Central memory CD4-positive, alpha-beta T cell (primary cell): ENCODE data around the gene EXOC3L4.

Experiments used
- DNase-seq: peaks from one replicate; pipeline ENCODE4 v3.0.0; 2022

The EXOC3L4 gene

DNA sequence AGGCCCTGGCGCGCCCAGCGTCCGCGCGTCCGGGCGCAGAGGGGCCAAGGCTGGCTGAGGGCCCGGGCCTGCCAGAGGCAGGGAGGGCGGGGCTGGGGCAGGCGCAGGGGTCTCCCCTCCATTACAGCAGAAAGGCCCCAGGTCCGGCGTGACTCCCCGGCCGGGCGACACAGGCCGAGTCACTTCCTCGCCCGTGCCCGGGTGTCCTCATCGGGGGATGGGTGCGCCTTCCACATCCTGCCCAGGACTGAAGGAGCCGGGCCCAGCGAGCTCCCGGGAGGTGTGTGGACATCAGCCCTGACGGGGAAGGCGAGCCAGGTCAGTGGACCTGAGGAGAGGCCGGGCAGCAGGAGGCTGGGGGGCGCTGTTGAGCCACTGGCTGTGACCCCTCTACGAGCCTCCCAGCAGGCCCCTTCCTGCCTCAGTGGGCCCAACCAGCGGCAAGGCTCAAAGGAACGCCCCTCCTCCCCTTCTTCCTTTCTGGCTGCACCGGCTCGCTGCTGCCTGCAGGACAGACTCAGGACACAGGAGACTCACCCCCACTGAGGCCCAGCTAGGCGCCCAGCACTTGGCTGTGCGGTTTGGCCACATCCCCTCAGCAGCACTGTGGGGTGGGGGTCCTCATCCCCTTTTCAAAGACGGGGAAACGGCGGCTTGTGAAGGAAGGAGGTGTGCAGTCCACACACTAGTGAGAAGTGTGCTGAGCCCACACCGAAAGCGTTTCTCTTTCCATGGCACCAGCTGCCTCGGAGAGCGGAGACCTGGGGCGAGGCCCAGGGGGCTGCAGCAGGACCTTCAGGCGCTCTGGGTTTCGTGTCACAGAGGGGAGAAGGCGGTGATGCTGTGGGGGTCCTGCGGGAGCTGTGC is 29.3 kb downstream of the EXOC3L4 start:
- no peak for DNase-seq

- DNase-seq, result no peak
Observed at GRCh38 chr14:103124501-103125001, 30.0 kb downstream of the EXOC3L4 start.

DNA sequence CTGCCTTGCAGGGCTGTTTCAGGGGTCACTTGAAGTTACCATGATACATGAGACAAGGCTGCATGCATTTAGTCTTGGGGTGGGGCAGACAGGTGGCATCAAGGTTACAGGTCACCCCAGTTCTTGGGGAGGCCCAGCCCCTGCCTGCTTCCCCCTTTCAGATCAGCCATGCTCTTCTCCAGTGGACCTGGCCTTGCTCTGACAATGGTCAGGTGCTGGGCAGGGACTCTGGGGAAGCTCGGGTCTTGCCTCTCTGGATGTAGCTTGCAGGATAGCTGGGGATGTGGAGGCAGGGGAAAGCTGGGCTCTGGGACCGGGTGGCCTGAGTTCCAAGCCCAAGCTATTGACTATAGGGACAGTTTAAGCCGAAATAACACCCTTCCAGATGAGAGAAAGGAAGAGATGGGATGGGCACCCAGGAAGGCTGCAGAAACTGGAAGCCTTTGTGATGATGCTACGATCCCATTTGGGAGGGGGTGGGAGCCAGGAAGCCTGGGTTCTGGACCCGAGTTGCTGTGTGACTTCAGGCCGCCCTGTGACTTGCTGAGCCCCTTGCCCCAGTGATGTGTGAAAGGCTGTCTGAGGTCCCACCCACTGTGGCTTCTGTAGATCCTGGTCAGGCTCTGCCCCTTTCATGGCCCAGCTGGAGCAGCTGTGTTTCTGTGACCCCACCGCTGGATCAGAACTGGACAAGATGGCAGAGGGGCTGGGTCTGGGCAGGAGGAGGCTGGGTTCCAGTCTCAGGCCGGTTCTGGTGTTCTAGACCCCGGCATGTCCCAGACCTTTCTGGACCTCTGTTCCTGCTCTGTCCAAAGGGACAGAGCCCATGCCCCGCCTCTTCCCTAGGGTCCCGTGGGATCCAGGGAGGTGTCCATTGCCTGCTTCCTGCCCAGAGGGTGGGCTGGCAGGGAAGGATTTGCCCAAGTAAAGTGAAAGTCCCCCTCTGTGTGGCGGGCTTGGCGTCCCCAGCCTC is 30.9 kb downstream of the EXOC3L4 start:
- no peak for DNase-seq

DNA sequence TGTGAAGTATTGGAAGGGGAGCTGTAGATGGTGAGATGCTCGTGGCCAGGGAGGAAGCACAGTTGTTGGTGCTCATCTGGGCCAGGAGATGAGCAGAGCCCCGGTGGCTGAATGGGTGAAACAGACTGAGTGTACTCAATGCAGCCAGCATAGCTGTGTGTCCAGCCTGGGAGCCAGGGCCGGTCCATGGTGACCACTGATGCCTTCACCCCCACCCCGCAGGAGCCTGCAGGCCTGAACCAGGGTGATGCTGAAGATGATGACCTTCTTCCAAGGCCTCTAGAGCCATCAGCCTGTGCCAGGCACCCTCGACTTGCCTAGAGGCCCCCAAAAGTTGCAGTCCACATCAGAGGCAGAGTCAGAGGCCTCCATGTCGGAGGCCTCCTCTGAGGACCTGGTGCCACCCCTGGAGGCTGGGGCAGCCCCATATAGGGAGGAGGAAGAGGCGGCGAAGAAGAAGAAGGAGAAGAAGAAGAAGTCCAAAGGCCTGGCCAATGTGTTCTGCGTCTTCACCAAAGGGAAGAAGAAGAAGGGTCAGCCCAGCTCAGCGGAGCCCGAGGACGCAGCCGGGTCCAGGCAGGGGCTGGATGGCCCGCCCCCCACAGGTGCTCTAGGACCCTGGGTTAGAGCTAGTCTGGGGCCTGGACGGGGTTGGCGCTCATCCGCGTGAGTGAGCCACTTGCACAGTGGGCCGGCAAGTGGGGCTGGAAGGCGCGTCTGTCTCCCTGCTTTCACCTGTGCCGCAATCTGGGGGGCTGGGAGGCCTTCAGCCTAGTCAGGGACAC is 31.8 kb downstream of the EXOC3L4 start:
- no peak for DNase-seq

DNA sequence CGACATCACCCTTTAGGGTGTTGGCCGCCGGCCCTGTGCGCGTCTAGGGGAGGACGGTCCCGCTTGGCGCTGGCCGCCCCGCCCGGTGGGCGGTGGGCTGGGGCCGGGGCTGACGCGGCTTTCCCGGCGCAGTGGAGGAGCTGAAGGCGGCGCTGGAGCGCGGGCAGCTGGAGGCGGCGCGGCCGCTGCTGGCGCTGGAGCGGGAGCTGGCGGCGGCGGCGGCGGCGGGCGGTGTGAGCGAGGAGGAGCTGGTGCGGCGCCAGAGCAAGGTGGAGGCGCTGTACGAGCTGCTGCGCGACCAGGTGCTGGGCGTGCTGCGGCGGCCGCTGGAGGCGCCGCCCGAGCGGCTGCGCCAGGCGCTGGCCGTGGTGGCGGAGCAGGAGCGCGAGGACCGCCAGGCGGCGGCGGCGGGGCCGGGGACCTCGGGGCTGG is 32.4 kb downstream of the EXOC3L4 start:
- no peak for DNase-seq

GRCh38 chr14:103127356-103127755 is 32.8 kb downstream of the EXOC3L4 start:
- DNase-seq, result no peak

DNA sequence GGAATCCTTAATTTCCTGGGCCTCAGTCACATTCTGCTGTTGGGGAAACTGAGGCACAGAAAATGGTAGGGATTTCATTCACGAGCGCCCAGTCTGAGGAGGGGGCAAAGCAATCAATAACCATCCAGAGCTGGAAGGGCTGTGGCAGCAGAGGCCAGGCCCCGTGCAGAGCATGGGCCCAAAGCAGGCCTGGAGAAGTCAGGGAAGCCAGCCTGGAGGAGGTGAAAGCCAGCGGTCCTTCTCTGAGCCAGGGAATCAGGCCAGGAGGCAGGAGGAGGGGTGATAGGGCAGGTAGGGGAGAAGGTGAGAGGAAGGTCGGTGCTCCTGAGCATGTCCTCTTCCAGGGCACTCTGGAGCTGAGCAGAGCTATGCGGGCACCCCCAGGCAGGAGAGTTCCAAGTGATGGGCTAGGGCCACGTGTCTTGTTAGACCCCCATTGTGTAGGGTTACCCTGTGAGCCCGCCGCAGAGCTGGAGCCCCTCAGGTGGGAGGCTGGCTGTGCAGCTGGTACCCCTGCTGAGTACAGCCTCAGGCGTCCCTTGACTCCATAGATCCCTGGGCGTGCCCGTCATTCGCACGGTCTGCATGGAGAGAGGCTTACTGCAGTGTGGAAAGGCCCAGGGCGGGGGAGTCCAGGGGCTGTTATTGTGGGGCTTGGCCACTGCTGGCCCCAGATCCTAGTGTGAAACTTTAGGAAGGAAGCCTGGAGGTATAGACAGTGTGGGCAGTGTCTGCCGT is 33.5 kb downstream of the EXOC3L4 start:
- DNase-seq, result no peak

DNA sequence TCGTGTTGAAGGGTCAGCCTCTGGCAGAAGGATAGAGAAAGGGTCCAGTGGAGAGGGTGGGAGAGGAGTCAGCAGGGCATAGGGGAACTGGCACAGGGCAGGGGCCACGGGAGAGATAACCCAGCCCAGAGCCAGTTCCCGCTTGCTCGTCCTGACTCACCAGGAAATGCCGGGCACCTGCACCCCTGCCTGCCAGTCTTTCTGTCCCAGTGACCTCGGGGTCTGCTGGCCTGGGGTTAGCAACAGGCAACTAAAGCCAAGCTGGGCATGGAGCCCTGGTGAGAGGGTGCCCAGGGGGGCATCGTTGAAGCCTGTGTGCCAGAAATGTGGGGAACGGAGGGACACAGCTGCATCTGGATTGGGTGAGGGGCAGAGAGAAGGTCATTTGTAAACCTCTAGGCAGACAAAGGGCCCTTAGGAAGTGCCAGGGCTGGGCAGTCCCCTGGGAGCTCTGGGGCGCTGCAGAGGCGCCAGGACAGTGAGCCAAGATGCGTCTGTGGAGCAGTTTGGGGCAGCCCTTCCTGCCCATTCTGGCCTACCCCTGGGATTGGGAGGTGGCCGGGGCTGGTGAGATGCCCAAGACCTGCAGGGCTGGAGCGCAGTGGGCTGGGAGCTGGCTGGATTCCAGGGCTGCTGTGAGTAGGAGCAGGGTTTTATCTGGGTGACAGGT is 34.2 kb downstream of the EXOC3L4 start:
- no peak for DNase-seq

DNA sequence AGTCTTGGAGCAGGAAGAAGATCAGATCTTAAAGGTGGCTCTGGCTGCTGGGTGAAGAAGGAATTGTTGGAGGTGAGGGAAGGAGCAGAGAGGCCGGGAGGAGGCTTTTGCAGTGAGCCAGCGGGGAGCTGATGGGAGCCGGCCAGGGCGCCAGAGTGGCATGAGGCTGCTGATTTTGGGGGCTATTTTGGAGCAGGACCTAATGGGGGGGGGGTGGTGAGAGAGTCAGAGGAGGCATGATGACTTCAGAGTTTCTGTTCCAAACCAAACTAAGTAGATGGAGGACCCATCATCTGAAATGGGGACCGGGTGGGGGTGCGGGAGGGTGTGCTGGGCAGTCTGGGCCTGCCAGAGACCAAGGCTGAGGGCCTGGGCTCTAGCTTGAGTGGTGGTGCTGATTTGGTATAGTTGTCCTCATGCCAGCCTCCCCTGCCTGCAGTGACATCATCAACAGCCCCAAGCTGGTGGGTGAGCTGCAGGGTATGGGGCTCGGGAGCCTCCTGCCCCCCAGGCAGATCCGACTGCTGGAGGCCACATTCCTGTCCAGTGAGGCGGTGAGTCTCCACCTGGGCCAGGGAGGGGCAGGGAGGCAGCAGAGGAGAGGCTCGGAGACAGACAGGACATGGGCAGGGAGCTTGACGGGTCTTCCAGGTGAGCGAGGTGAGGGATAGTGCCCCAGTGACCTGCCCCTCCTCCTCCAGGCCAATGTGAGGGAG is 34.9 kb downstream of the EXOC3L4 start:
- DNase-seq, result no peak

DNA sequence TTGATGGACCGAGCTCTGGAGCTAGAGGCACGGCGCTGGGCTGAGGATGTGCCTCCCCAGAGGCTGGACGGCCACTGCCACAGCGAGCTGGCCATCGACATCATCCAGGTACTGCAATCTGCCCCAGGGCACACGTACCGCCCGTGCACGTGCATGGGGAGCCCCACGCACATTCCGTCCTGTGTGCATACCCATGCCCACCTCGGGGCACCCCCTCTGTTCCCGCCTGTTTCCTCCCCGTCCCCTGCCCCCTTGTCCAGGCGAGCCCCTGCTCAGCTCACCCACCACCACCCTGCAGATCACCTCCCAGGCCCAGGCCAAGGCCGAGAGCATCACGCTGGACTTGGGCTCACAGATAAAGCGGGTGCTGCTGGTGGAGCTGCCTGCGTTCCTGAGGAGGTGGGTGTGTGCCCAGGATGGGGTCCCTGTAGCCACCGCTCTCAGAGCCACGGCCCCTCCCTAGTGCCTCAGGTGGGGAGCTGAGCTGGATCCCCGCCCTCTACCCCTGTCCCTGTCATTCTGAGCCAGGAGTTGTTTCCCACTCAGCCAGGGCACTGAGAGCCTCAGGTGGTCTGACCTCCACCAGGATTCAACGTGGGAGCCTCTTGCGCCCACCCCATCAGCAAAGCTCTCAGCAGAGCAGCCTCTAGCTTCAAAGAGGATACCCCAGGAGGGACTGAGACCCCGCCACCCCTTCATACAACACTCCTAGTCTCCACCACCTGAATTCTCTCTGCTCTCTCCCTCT is 35.7 kb downstream of the EXOC3L4 start:
- no peak for DNase-seq

DNA sequence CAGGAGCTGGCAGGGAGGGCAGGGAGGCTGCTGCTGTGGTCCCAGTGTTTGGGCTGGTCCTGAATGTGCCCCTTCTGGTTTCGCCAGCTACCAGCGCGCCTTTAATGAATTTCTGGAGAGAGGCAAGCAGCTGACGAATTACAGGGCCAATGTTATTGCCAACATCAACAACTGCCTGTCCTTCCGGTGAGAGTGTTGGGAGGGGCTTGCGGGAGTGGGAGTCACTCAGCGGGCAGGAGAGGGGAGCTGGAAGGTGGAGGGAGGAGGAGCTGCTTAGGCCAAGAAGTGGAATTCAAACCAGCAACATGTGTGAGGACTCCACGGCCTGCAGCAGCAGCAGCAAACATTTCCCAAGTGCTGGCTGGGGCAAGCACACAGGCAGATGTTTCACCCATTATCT is 36.4 kb downstream of the EXOC3L4 start:
- DNase-seq, result no peak

DNA sequence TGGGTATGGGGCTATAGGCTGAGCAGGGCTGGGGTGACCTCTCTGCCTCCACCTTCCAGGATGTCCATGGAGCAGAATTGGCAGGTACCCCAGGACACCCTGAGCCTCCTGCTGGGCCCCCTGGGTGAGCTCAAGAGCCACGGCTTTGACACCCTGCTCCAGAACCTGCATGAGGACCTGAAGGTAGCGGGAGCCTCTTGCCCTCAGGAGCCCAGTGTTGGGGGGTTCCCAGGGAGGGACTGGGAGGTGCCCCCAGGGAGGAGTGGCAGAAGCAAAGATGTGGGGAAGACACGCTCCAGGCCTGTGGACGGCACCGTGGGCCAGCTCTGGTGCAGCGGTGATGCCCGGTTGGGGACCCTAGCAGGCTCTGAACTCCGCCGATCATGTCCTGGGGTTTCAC is 37.1 kb downstream of the EXOC3L4 start:
- DNase-seq, result no peak

- DNase-seq, result no peak
Observed at GRCh38 chr14:103132381-103133209, 38.1 kb downstream of the EXOC3L4 start.

DNA sequence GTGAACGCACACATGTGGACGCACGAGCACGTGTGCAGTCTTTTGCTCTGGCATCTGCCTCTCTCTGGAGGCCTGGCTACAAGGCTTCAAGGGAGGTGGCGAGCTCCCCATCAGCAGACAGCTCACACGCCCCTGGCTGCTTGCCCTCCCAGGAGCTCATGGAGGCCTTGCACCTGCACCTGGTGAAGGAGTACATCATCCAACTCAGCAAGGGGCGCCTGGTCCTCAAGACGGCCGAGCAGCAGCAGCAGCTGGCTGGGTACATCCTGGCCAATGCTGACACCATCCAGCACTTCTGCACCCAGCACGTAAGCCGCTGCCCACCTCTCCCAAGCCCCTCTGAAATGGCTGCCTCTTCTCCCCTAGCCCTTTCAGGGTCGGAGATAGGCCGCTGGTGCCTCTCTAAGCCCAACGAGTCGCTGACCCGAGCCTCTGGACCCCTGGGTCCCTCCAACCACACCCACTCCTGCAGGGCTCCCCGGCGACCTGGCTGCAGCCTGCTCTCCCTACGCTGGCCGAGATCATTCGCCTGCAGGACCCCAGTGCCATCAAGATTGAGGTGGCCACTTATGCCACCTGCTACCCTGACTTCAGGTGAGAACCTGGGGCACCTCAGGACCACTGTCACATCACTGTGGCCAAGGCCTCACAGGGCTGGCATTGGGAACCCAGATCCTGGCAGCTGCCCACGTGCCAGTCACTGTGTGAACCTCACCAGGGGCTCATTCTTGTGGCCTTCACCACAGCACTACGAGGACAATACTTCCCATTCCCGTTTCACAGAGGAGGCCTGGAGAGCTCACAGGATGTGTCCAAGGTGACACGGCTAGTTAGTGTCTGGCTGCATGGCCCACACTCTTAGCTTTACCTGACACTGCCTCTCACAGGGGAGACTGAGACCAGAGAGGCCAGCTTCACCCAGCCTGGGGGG is 39.0 kb downstream of the EXOC3L4 start:
- DNase-seq, result no peak

DNA sequence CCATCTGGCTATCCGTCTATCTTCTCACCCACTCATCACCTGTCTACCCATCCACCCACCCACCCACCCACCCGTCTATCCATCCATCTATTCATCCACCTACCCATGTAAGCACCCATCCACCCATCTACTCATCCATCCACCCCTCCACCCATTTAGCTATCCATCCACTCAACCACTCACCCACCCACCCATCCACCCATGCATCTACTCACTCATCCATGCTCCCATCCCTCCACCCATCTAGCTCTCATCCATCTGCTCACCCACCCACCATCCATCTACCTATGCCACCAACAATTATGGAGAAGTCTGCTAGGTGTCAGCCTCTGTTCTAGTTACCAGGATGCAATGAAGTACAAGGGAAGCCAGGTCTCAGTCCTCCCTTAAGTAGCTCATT is 39.9 kb downstream of the EXOC3L4 start:
- DNase-seq, result no peak

GRCh38 chr14:103134919-103135318 is 40.4 kb downstream of the EXOC3L4 start:
- no peak for DNase-seq
